Uterus (tissue), 4 donors: ENCODE results near the gene GNG12. TPM values are rescaled to one million over a fixed set of nuclear protein-coding genes. Genes with fewer than 3 reads are reported as not detected.

Experiments
- DNase-seq, 2 donors: peaks; one replicate each; pipeline ENCODE4 v3.0.0-alpha.2; 2019 to 2020
- H3K27ac ChIP-seq, 2 donors: fragments of 200-600 bp; sonication (generic); 1 replicate in 1 of 2; 2 replicates in 1 of 2; pipeline ENCODE4 v1.5.1; 2016 to 2018
- H3K27me3 ChIP-seq, 2 donors: fragments of 200-600 bp; sonication (generic); one replicate each; pipeline ENCODE4 v1.5.1; 2018 to 2019; ENCODE audit warnings: control low read depth in 1 of 2
- H3K36me3 ChIP-seq, 2 donors: fragments of 200-600 bp; sonication (generic); one replicate each; pipeline ENCODE4 v1.5.1; 2019; ENCODE audit warnings: control low read depth in 1 of 2
- H3K4me1 ChIP-seq, 2 donors: fragments of 200-600 bp; sonication (generic); one replicate each; pipeline ENCODE4 v1.5.1; 2018 to 2019; ENCODE audit warnings: control low read depth in 1 of 2
- H3K4me3 ChIP-seq, 2 donors: fragments of 200-600 bp; sonication (generic); 1 replicate in 1 of 2; 2 replicates in 1 of 2; pipeline ENCODE4 v1.5.1; 2018 to 2019; ENCODE audit warnings: mild to moderate bottlenecking in 1 of 2
- H3K9me3 ChIP-seq, 2 donors: fragments of 200-600 bp; sonication (generic); one replicate each; pipeline ENCODE4 v1.5.1; 2019; ENCODE audit warnings: control low read depth in 1 of 2
- POLR2A ChIP-seq, 2 donors: fragments of 450-650 bp; IDR thresholded peaks; one replicate each; pipeline ENCODE4 v1.6.1; 2016; ENCODE audit warnings: antibody characterized with exemption in 2 of 2, mild to moderate bottlenecking in 1 of 2, moderate library complexity in 1 of 2
- intact Hi-C: fragments of 100-400 bp; cut with DNase I; formaldehyde crosslinking; loops from one replicate; pipeline ENCODE4 v1.15.1; 2023; ENCODE audit warnings: low total_unique reads
- total RNA-seq, 4 donors: library from RNA; depleted of rRNA in 3 of 4; stranded (reverse); fragments of >200 nt in 3 of 4; gene quantifications; one replicate each; pipeline versions ENCODE4 v1.1.0 to v1.2.4, GENCODE V29; 2014 to 2023
- TF ChIP-seq, protein P1 (sequence below), 4 experiments: fragments of 200-600 bp in 2 of 4; fragments of 450-650 bp in 2 of 4; sonication (generic) in 2 of 4; IDR thresholded peaks; one replicate each; pipeline ENCODE4 v1.5.1; 2016 to 2019; ENCODE audit warnings: antibody characterized with exemption in 4 of 4, mild to moderate bottlenecking in 2 of 4, moderate library complexity in 1 of 4
- donor health status: DM: yes; HTN: yes; CAD: no.

The GNG12 gene
- total RNA-seq, 4 donors from 2014 or later: 45.3 to 179 (median 120) TPM

DNA sequence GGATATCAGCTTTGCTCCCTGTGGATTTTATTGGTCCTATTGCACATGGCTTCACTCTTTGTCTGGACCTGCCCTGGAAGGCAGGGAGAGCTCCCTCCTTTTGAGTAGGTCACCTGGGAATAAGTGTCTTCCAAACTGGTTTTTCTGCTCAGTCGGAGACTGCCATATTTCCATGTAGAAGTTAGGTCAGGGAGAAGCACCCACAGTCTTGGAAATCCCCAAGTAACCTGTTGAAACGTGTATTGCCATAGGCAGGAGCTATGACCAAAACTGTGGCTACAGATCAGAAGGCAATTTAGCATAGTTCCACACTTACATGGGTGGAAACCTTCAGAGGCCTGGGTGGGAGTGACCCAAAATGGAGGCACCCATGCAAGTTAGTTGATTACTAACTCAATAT is 3.5 kb upstream of the GNG12 start:
- H3K36me3 ChIP-seq: no peaks in the 10 kb centered on the region
- no peaks in the 10 kb centered on the region for H3K9me3 ChIP-seq
- peak overlapping the region; percentile 3 to 34 for H3K27ac ChIP-seq
- no peak for TF ChIP-seq POLR2A (IDR thresholded peaks at IDR 0.05)
- TF ChIP-seq, protein P1, sequence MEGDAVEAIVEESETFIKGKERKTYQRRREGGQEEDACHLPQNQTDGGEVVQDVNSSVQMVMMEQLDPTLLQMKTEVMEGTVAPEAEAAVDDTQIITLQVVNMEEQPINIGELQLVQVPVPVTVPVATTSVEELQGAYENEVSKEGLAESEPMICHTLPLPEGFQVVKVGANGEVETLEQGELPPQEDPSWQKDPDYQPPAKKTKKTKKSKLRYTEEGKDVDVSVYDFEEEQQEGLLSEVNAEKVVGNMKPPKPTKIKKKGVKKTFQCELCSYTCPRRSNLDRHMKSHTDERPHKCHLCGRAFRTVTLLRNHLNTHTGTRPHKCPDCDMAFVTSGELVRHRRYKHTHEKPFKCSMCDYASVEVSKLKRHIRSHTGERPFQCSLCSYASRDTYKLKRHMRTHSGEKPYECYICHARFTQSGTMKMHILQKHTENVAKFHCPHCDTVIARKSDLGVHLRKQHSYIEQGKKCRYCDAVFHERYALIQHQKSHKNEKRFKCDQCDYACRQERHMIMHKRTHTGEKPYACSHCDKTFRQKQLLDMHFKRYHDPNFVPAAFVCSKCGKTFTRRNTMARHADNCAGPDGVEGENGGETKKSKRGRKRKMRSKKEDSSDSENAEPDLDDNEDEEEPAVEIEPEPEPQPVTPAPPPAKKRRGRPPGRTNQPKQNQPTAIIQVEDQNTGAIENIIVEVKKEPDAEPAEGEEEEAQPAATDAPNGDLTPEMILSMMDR (IDR thresholded peaks at IDR 0.05): no peak
- intact Hi-C loops: no loop called here
- H3K4me1 ChIP-seq: peaks cover 0 to 13% of the 10 kb centered on the region in 2 donors
- no peaks in the 10 kb centered on the region for H3K27me3 ChIP-seq
- no peak for DNase-seq
- no peak overlapping the region for H3K4me3 ChIP-seq

GRCh38 chr1:67835663-67836452 is 2.6 kb upstream of the GNG12 start:
- intact Hi-C loops: no loop called here
- H3K4me3 ChIP-seq: no peak overlapping the region
- H3K9me3 ChIP-seq: no peaks in the 10 kb centered on the region
- peaks cover 0 to 8% of the 10 kb centered on the region in 2 donors for H3K4me1 ChIP-seq
- TF ChIP-seq, protein P1 (IDR thresholded peaks at IDR 0.05): no peak
- no peak for TF ChIP-seq POLR2A (IDR thresholded peaks at IDR 0.05)
- DNase-seq: no peak
- H3K27ac ChIP-seq: peak overlapping the region; percentile 18 to 19
- H3K36me3 ChIP-seq: no peaks in the 10 kb centered on the region
- no peaks in the 10 kb centered on the region for H3K27me3 ChIP-seq

- TF ChIP-seq, protein P1 (IDR thresholded peaks at IDR 0.05): no peak
- TF ChIP-seq POLR2A (IDR thresholded peaks at IDR 0.05): no peak
- no peaks in the 10 kb centered on the region for H3K4me1 ChIP-seq
- peak overlapping the region; percentile 87 to 93 for H3K27ac ChIP-seq
- DNase-seq: no peak
- H3K4me3 ChIP-seq: no peak overlapping the region
- intact Hi-C loops: no loop called here
- no peaks in the 10 kb centered on the region for H3K36me3 ChIP-seq
- no peaks in the 10 kb centered on the region for H3K9me3 ChIP-seq
- H3K27me3 ChIP-seq: no peaks in the 10 kb centered on the region
Measured at GRCh38 chr1:67834246-67834877, 1.1 kb upstream of the GNG12 start.

DNA sequence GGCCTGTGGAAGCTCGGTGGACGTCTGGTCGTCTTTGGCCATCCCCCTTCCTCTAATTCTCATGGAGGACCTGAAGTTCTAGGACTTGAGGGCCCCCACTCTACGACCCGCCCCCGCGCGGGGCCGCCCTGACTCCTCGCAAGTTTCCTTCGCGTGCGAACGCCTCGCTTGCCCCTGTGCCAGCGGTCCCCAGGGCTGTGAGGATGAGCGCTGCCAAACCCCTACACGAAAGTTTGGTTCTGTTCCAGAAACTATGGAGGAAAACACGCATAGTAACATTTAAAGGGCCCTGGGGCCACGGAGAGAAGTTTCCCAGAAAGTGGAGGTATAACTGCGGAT is 304 bp upstream of the GNG12 start:
- no peaks in the 10 kb centered on the region for H3K4me1 ChIP-seq
- peak overlapping the region; percentile 87 to 93 for H3K27ac ChIP-seq
- H3K4me3 ChIP-seq: peak overlapping the region; percentile 70 to 88
- H3K27me3 ChIP-seq: no peaks in the 10 kb centered on the region
- intact Hi-C loops: no loop called here
- H3K9me3 ChIP-seq: no peaks in the 10 kb centered on the region
- TF ChIP-seq POLR2A (IDR thresholded peaks at IDR 0.05): no peak
- TF ChIP-seq, protein P1 (IDR thresholded peaks at IDR 0.05): no peak
- DNase-seq: no peak
- no peaks in the 10 kb centered on the region for H3K36me3 ChIP-seq

DNA sequence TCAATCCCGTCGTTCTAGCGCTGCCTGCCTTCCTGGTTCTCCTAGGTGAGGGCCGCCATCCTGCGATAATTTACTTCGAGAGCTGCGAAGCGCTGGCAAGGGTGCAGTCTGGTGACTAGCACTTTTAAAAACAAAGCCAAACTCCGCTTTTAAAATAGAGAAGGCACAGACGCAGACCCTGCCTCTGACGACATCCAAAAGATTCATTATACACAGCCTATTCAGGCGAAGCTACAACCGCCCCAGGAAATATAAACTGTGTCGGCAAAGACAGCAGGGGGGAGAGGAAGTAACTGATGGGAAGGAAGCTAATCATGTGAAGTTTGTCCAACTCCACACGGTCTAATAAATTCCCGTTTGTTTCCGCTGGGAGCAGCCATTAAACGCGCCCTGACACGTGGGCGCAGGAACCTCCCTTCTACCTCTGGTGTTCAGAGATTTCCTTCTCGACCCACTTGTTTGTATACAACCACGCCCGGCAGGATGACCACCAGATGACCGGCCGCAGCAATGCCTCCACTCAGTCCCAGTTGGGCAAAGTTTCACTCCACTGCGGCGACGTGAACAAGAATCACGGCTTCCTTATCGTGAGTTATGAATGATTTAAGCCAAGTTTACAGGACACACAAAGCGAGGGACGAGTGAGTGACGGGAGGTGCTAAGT is 1.3 kb downstream of the GNG12 start:
- intact Hi-C loops: no loop called here
- no peaks in the 10 kb centered on the region for H3K9me3 ChIP-seq

More for the DNA sequence above, 1.3 kb downstream of the GNG12 start:
- no peaks in the 10 kb centered on the region for H3K4me1 ChIP-seq
- peak; percentile 61 to 73 for DNase-seq
- peak overlapping the region; percentile 87 to 93 for H3K27ac ChIP-seq
- TF ChIP-seq POLR2A (IDR thresholded peaks at IDR 0.05): peak; percentile 38 to 45
- TF ChIP-seq, protein P1 (IDR thresholded peaks at IDR 0.05): no peak
- no peaks in the 10 kb centered on the region for H3K36me3 ChIP-seq
- H3K27me3 ChIP-seq: no peaks in the 10 kb centered on the region
- peak overlapping the region; percentile 70 to 88 for H3K4me3 ChIP-seq
